Pancreas (tissue), 10 donors: ENCODE results near the gene RNU5B-1. TPM values are rescaled to one million over a fixed set of nuclear protein-coding genes. Genes with fewer than 3 reads are reported as not detected.

Experiments
- ATAC-seq, 4 donors: fragments of 200-7000 bp; cut with Tn5 transposase; one replicate each; pipeline versions ENCODE4 v1.8.0 to v1.9.1; 2020; ENCODE audit warnings: mild to moderate bottlenecking in 4 of 4, moderate library complexity in 4 of 4
- DNase-seq, 6 donors: peaks; one replicate each; pipeline ENCODE4 v3.0.0-alpha.2; 2020
- FAIRE-seq: peaks from 2 replicates; lab custom pipeline; 2012; peaks lifted over from hg19 to GRCh38; lab: Jason Lieb, UNC
- H3K27ac ChIP-seq, 4 donors: fragments of 200-600 bp; sonication (generic); 1 replicate in 3 of 4; 2 replicates in 1 of 4; pipeline versions ENCODE4 v1.5.0 to v1.8.0; 2020
- H3K27me3 ChIP-seq, 4 donors: fragments of 200-600 bp; one replicate each; pipeline ENCODE4 v1.8.0; 2021
- H3K36me3 ChIP-seq, 3 donors: fragments of 200-600 bp; sonication (generic) in 1 of 3; one replicate each; pipeline versions ENCODE4 v1.5.0 to v1.8.0; 2020 to 2021
- H3K4me1 ChIP-seq, 3 donors: fragments of 200-600 bp; one replicate each; pipeline ENCODE4 v1.8.0; 2021
- H3K4me3 ChIP-seq, 4 donors: fragments of 200-600 bp; sonication (generic) in 2 of 4; one replicate each; pipeline versions ENCODE4 v1.5.0 to v1.8.0; 2020 to 2021
- H3K9me3 ChIP-seq, 4 donors: fragments of 200-600 bp; one replicate each; pipeline ENCODE4 v1.8.0; 2021
- WGBS, 2 donors: extraction: QIAGEN DNeasy Blood & Tissue Kit; methylation state at CpG; one replicate each; pipeline ENCODE4 v1.1.7; 2013; 5-methylcytosine and 5-hydroxymethylcytosine counted together
- intact Hi-C, 3 donors: fragments of 100-400 bp; cut with DNase I; formaldehyde crosslinking; loops; one replicate each; pipeline versions ENCODE4 v1.11.1 to v1.14.2; 2022
- polyA plus RNA-seq, 2 donors: library from polyadenylated mRNA; stranded (reverse); fragments of 200-250 nt; gene quantifications; one replicate each; pipeline ENCODE4 v1.2.3, GENCODE V29; 2013
- total RNA-seq, 6 donors: library from RNA; stranded (reverse); fragmentation: NEBNext Ultra II Directional in 4 of 6; extraction: Animal tissue kit (Norgen Biotek cat#: 25700) in 4 of 6; gene quantifications; one replicate each; pipeline versions ENCODE4 v1.2.1 to v1.2.4, GENCODE V29; 2021 to 2023
- TF ChIP-seq, protein P1 (sequence below), 4 donors: fragments of 200-600 bp; sonication (generic) in 3 of 4; IDR thresholded peaks; one replicate each; pipeline versions ENCODE4 v1.5.0 to v1.8.0; 2021; ENCODE audit warnings: antibody characterized with exemption in 4 of 4
- donor health status: healthy with polysubstance abuse.
- donor health status: DM: no; HTN: no; CAD: no; lungs with moderate emphysema.
- donor health status: DM: no; HTN: no; CAD: no.
- donor health status: control.
- donor health status: control.
- donor health status: Bipolar disorder and iron deficiency.
- donor health status: DM: yes; HTN: yes; CAD: no.
- donor health status: DM: no; HTN: no; CAD: no.
- donor health status: DM: no; HTN: no; CAD: no.
- donor health status: DM: yes; HTN: yes; CAD: no.

Gene RNU5B-1
- total and polyA plus RNA-seq, 8 donors, result 10.5 to 21.8 (median 21.6) TPM; not detected in 5

GRCh38 chr15:65331811-65332210 lies 27.3 kb downstream of the RNU5B-1 start:
- intact Hi-C loops, result no loop called here
- no peak for ATAC-seq
- TF ChIP-seq, protein P1, sequence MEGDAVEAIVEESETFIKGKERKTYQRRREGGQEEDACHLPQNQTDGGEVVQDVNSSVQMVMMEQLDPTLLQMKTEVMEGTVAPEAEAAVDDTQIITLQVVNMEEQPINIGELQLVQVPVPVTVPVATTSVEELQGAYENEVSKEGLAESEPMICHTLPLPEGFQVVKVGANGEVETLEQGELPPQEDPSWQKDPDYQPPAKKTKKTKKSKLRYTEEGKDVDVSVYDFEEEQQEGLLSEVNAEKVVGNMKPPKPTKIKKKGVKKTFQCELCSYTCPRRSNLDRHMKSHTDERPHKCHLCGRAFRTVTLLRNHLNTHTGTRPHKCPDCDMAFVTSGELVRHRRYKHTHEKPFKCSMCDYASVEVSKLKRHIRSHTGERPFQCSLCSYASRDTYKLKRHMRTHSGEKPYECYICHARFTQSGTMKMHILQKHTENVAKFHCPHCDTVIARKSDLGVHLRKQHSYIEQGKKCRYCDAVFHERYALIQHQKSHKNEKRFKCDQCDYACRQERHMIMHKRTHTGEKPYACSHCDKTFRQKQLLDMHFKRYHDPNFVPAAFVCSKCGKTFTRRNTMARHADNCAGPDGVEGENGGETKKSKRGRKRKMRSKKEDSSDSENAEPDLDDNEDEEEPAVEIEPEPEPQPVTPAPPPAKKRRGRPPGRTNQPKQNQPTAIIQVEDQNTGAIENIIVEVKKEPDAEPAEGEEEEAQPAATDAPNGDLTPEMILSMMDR (IDR thresholded peaks at IDR 0.05), result no peak
- Histone ChIP-seq H3K4me1 (no peaks in the 10 kb centered on the region), H3K9me3 (no peaks in the 10 kb centered on the region), H3K4me3 (no peak overlapping the region), H3K27me3 (no peaks in the 10 kb centered on the region), H3K27ac (no peak overlapping the region), H3K36me3 (no peaks in the 10 kb centered on the region)
- FAIRE-seq, result no peak
- WGBS, 2 donors, result 56 to 73% methylated on average over 6 of the region's 7 CpGs
- no peak for DNase-seq

DNA sequence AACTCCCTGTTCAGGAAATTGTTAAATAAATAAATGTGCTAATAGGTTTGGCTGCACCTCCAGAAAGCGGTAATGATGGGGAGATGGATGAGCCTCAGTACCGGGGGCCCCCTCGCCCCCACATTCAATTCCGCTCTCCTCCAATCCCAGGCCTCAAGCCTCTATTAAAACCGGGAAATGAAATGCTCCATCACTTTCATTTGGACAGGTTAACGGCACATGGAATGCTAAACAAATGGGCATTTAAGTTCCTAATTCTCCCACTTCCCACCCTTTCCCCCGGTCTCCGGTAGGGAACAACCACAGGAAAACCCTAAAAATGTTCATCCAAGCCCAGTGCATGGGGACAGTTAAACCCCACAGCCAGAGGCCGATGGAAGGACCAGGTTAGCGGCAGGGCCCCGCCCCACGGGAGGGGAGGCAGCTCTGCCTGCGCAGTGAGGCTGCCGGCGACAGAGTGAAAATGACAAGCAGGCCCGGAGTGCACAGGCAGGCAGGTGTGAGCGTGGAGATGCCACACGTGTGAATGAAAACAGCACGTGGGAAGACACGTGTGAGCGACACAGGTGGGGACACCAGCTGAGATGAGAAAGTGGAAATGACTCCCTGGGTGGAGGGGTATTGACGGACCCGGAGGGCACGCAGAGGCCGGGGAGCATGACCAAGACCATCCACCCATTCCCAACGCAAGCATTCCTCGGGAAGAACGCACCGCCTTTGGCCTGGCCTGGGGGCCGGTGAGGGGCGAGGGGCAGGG lies 28.1 kb downstream of the RNU5B-1 start:
- Histone ChIP-seq H3K9me3 (no peaks in the 10 kb centered on the region), H3K4me1 (no peaks in the 10 kb centered on the region), H3K36me3 (no peaks in the 10 kb centered on the region), H3K4me3 (no peak overlapping the region), H3K27ac (no peak overlapping the region), H3K27me3 (no peaks in the 10 kb centered on the region)
- no peak for FAIRE-seq
- TF ChIP-seq, protein P1 (IDR thresholded peaks at IDR 0.05), result no peak
- intact Hi-C loops, result no loop called here
- 78 to 79% methylated on average over 31 of the region's 31 CpGs for WGBS, 2 donors
- no peak for ATAC-seq
- no peak for DNase-seq

- intact Hi-C loops, result no loop called here
- Histone ChIP-seq H3K9me3 (no peaks in the 10 kb centered on the region), H3K36me3 (no peaks in the 10 kb centered on the region), H3K27ac (no peak overlapping the region), H3K4me3 (no peak overlapping the region), H3K4me1 (no peaks in the 10 kb centered on the region), H3K27me3 (no peaks in the 10 kb centered on the region)
- ATAC-seq, result peak in 1 of 4 donors; percentile 14
- no peak for DNase-seq
- TF ChIP-seq, protein P1 (IDR thresholded peaks at IDR 0.05), result no peak
- no peak for FAIRE-seq
- 69 to 79% methylated on average over 16 of the region's 16 CpGs for WGBS, 2 donors
Observed at GRCh38 chr15:65333148-65333820, 28.8 kb downstream of the RNU5B-1 start.

GRCh38 chr15:65333856-65334255 lies 29.4 kb downstream of the RNU5B-1 start:
- WGBS, 2 donors, result 61 to 74% methylated on average over 5 of the region's 5 CpGs
- no peak for FAIRE-seq
- intact Hi-C loops, result no loop called here

More at GRCh38 chr15:65333856-65334255, 29.4 kb downstream of the RNU5B-1 start:
- H3K36me3 ChIP-seq, result no peaks in the 10 kb centered on the region
- H3K4me3 ChIP-seq, result no peak overlapping the region
- ATAC-seq, result no peak
- DNase-seq, result no peak
- no peak overlapping the region for H3K27ac ChIP-seq
- H3K9me3 ChIP-seq, result no peaks in the 10 kb centered on the region
- H3K4me1 ChIP-seq, result no peaks in the 10 kb centered on the region
- H3K27me3 ChIP-seq, result no peaks in the 10 kb centered on the region
- TF ChIP-seq, protein P1 (IDR thresholded peaks at IDR 0.05), result no peak
